Measurements from ENCODE around the gene CCDC192. TPM values are rescaled to one million over a fixed set of nuclear protein-coding genes. Genes with fewer than 3 reads are reported as not detected.

The CCDC192 gene
- total RNA-seq, 1 donor from 2014 or later: not detected

GRCh38 chr5:127909066-127909465, 205.9 kb downstream of the CCDC192 start:
- Histone ChIP-seq H3K4me1 (ENCODE audit: insufficient read depth, low read length) (no peaks in the 10 kb centered on the region), H3K27ac (ENCODE audit: low read depth, low read length) (no peak overlapping the region), H3K79me2 (ENCODE audit: insufficient read depth, low read length) (no peaks in the 10 kb centered on the region), H4K20me1 (ENCODE audit: insufficient read depth, low read length) (no peaks in the 10 kb centered on the region), H2AFZ (ENCODE audit: low read depth, low read length) (no peak overlapping the region), H3K9me3 (ENCODE audit: insufficient read depth, low read depth, low read length) (no peaks in the 10 kb centered on the region), H3K4me2 (ENCODE audit: low read length) (no peak overlapping the region), H3K36me3 (ENCODE audit: insufficient read depth, low read length) (no peaks in the 10 kb centered on the region), H3K4me3 (ENCODE audit: insufficient read depth, low read depth, low read length) (no peak overlapping the region), H3K27me3 (ENCODE audit: insufficient read depth, low read length) (no peaks in the 10 kb centered on the region), H3K9ac (ENCODE audit: low read length) (no peak overlapping the region)
- Mint-ChIP-seq H3K36me3 (ENCODE audit: low read depth, unreplicated experiment) (no peaks in the 10 kb centered on the region), H3K27ac (ENCODE audit: unreplicated experiment) (no peak overlapping the region), H3K27me3 (ENCODE audit: low read depth, unreplicated experiment) (no peaks in the 10 kb centered on the region), H3K4me1 (ENCODE audit: low read depth, unreplicated experiment) (no peaks in the 10 kb centered on the region), H3K9me3 (ENCODE audit: unreplicated experiment) (no peaks in the 10 kb centered on the region), H3K4me3 (ENCODE audit: unreplicated experiment) (no peak overlapping the region)
- peak; percentile 36 for DNase-seq (ENCODE audit: low read depth)
- TF ChIP-seq CTCF (IDR thresholded peaks at IDR 0.05; ENCODE audit: insufficient read depth, low read depth, low read length) (peak; percentile 56), EZH2 (IDR thresholded peaks at IDR 0.05; ENCODE audit: insufficient read depth, low read length) (no peak)
- FAIRE-seq: no peak

DNA sequence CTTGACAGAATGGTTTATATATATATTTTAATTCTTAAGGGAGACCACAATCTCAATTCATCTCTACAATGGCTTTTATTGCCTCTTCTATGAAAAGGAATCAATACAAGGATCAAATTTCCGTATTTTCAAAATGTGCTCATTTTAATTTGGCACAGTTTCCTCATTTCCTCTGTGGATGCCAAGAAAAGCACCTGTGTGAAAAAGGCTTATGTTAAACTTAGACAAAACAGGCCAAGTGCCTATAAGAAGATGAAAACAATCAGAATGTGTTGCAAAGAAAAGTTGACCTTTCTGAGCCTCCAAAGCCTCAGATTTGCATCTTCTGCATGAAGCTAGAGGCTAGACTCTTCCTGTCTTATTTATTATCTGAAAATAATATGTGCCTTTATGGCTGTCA, 206.6 kb downstream of the CCDC192 start:
- Histone ChIP-seq H3K9me3 (ENCODE audit: insufficient read depth, low read depth, low read length) (no peaks in the 10 kb centered on the region), H3K36me3 (ENCODE audit: insufficient read depth, low read length) (no peaks in the 10 kb centered on the region), H4K20me1 (ENCODE audit: insufficient read depth, low read length) (no peaks in the 10 kb centered on the region), H3K4me3 (ENCODE audit: insufficient read depth, low read depth, low read length) (no peak overlapping the region), H2AFZ (ENCODE audit: low read depth, low read length) (no peak overlapping the region), H3K27ac (ENCODE audit: low read depth, low read length) (no peak overlapping the region), H3K27me3 (ENCODE audit: insufficient read depth, low read length) (no peaks in the 10 kb centered on the region), H3K9ac (ENCODE audit: low read length) (no peak overlapping the region), H3K4me2 (ENCODE audit: low read length) (no peak overlapping the region), H3K4me1 (ENCODE audit: insufficient read depth, low read length) (no peaks in the 10 kb centered on the region), H3K79me2 (ENCODE audit: insufficient read depth, low read length) (no peaks in the 10 kb centered on the region)
- Mint-ChIP-seq H3K36me3 (ENCODE audit: low read depth, unreplicated experiment) (no peaks in the 10 kb centered on the region), H3K9me3 (ENCODE audit: unreplicated experiment) (no peaks in the 10 kb centered on the region), H3K27me3 (ENCODE audit: low read depth, unreplicated experiment) (no peaks in the 10 kb centered on the region), H3K27ac (ENCODE audit: unreplicated experiment) (no peak overlapping the region), H3K4me1 (ENCODE audit: low read depth, unreplicated experiment) (no peaks in the 10 kb centered on the region), H3K4me3 (ENCODE audit: unreplicated experiment) (no peak overlapping the region)
- FAIRE-seq: no peak
- TF ChIP-seq EZH2 (IDR thresholded peaks at IDR 0.05; ENCODE audit: insufficient read depth, low read length): no peak
- no peak for TF ChIP-seq CTCF (IDR thresholded peaks at IDR 0.05; ENCODE audit: insufficient read depth, low read depth, low read length)
- DNase-seq (ENCODE audit: low read depth): no peak

GRCh38 chr5:127910307-127910956, 207.2 kb downstream of the CCDC192 start:
- Histone ChIP-seq H4K20me1 (ENCODE audit: insufficient read depth, low read length) (no peaks in the 10 kb centered on the region), H3K9ac (ENCODE audit: low read length) (no peak overlapping the region), H3K27me3 (ENCODE audit: insufficient read depth, low read length) (no peaks in the 10 kb centered on the region), H3K4me3 (ENCODE audit: insufficient read depth, low read depth, low read length) (no peak overlapping the region), H2AFZ (ENCODE audit: low read depth, low read length) (no peak overlapping the region), H3K27ac (ENCODE audit: low read depth, low read length) (no peak overlapping the region), H3K79me2 (ENCODE audit: insufficient read depth, low read length) (no peaks in the 10 kb centered on the region), H3K4me2 (ENCODE audit: low read length) (no peak overlapping the region), H3K36me3 (ENCODE audit: insufficient read depth, low read length) (no peaks in the 10 kb centered on the region), H3K4me1 (ENCODE audit: insufficient read depth, low read length) (no peaks in the 10 kb centered on the region), H3K9me3 (ENCODE audit: insufficient read depth, low read depth, low read length) (no peaks in the 10 kb centered on the region)
- no peak for FAIRE-seq
- TF ChIP-seq CTCF (IDR thresholded peaks at IDR 0.05; ENCODE audit: insufficient read depth, low read depth, low read length) (no peak), EZH2 (IDR thresholded peaks at IDR 0.05; ENCODE audit: insufficient read depth, low read length) (no peak)
- Mint-ChIP-seq H3K27ac (ENCODE audit: unreplicated experiment) (no peak overlapping the region), H3K9me3 (ENCODE audit: unreplicated experiment) (no peaks in the 10 kb centered on the region), H3K36me3 (ENCODE audit: low read depth, unreplicated experiment) (no peaks in the 10 kb centered on the region), H3K4me3 (ENCODE audit: unreplicated experiment) (no peak overlapping the region), H3K4me1 (ENCODE audit: low read depth, unreplicated experiment) (no peaks in the 10 kb centered on the region), H3K27me3 (ENCODE audit: low read depth, unreplicated experiment) (no peaks in the 10 kb centered on the region)
- no peak for DNase-seq (ENCODE audit: low read depth)

Data from astrocyte (in vitro differentiated cells and primary cell).